Astrocyte of the hippocampus (primary cell): ENCODE measurements around the gene ZNF202.
"Not testable (repeated sequence)": the region's sequence is repeated elsewhere in the genome, so short reads cannot be mapped to it uniquely, and the experiment has no call there.

Source experiments
- DNase-seq: peaks from one replicate; pipeline ENCODE4 v3.0.0; 2011; ENCODE audit warnings: low read depth, low spot score

Gene ZNF202

DNA sequence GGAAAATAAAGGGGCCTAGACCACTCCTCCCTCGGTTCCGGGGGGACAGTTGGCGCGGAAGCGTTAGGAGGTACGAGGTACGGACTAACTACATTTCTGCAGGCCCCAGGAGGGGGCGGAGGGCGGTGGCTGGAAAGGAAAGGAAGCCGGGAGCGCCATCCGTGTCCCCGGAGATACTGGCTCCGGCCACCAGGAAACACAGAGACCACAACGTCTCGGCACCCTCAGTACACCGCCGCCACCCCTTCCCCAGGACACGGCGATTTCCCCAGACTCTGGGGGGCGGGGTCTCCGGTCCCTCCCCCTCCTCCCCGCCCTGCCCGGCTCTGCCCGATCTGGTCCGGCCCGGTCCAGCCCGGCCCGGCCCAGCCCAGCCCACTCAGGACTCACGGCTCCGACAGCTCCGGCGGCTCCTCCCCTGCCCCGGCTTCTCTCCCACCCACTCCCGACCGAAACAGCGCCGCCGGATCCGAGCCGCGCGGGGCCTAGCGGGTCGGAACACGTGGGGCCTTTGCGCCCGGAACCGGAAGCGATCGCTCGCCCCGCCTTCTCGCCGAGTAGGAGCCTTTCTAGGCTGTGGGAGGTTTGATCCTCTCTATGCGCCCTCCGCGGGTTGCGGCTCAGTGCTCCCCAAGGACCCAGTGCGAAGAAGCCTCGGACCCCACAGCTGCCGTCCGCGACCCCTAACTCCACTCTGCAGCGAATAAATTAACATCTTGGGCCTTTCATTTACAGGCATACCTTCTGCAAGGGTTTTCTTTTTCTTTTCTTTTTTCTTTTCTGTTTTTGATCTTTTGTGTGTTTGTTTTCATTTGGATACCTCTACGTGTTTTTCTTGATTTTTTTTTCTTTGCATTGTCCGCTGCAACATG is at the start of gene ZNF202:
Gene ZNF202, minus strand, starts transcription at position 502 of the 872 bp plus-strand sequence. CDS start 10,772 bp downstream, outside the sequence.
- DNase-seq: peak; percentile 96

GRCh38 chr11:123783536-123783935 is 42.1 kb upstream of the ZNF202 start:
- DNase-seq: no peak

DNA sequence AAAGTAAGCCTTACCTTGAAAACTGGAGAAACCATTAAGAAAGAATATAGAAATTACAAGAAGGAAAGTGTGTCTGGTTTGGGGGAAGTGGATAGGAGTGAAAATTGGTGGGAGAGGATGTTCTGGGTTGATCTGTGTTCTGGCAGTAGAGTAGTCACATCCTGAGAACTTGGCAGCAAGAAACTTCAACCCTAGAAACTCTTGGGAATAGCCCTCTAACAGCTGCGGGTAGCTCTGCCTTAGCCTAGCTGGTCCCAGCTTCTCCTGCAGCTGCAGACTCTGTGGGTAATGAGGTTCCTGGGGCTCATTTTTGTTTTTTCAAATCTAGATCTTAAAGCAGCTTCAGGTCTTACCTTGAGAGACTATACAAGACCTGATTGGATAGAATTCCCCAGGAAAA is 37.1 kb upstream of the ZNF202 start:
- DNase-seq: no peak

- no peak for DNase-seq
Measured at GRCh38 chr11:123775715-123776549, 34.5 kb upstream of the ZNF202 start.

- no peak for DNase-seq
Measured at GRCh38 chr11:123775289-123775688, 33.8 kb upstream of the ZNF202 start.

- DNase-seq: no peak
Measured at GRCh38 chr11:123773959-123774358, 32.5 kb upstream of the ZNF202 start.

GRCh38 chr11:123773026-123773425 is 31.6 kb upstream of the ZNF202 start:
- no peak for DNase-seq

DNA sequence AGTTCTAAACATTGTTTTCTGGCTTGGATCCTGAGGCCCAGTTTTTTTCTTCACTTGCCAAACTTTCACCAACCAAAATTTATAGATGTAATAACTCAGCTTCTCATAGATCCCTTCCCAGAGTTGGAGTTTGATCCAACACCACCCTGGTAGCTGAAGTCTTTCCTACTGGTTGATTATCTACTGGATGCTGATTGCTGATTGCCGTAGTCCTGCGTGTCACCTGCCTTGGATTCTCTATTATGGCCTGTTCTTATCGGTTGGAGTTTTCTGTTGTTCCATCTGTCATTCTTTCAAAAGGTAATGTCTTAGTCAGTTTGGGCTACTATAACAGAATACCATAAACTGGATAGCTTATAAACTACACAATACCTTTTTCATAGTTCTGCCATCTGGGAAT is 30.2 kb upstream of the ZNF202 start:
- no peak for DNase-seq

GRCh38 chr11:123770712-123771111 is 29.3 kb upstream of the ZNF202 start:
- no peak for DNase-seq

DNA sequence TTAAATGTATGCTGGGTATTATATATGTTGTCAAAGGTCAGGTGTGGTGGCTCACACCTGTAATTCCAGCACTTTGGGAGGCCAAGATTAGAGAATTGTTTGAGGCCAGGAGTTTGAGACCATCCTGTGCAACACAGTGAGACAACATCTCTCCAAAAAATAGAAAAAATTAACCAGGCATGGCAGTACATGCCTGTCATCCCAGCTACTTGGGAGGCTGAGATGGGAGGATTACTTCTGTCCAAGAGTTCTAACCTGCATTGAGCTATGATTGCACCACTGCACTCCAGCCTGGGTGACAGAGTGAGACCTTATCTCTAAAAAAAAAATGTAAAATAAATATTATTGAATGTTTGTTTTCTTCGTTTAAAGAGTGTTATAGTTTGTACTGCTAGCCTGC is 24.1 kb upstream of the ZNF202 start:
- DNase-seq: no peak

GRCh38 chr11:123762422-123762821 is 21.0 kb upstream of the ZNF202 start:
- DNase-seq: no peak

DNA sequence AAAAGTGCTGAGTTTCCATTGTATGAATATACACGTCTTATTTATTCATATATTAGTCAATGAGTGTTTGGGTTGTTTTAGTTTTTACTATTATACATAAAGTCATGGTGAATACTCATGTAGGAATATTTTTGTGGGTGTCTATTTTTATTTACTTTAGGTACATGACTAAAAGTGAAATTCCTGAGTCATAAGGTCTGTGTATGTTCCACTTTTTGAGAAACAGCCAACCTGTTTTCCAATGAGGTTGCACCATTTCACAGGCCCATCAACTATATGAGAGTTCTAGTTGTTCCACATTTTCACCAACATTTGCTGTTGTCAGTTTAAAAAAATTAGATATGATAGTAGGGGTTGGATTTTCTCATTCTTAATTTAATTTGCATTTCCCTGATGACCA is 19.4 kb upstream of the ZNF202 start:
- no peak for DNase-seq

- DNase-seq: no peak
Measured at GRCh38 chr11:123757976-123758375, 16.5 kb upstream of the ZNF202 start.

- DNase-seq: no peak
Measured at GRCh38 chr11:123755813-123756212, 14.4 kb upstream of the ZNF202 start.

GRCh38 chr11:123755344-123755743 is 13.9 kb upstream of the ZNF202 start:
- DNase-seq: no peak

DNA sequence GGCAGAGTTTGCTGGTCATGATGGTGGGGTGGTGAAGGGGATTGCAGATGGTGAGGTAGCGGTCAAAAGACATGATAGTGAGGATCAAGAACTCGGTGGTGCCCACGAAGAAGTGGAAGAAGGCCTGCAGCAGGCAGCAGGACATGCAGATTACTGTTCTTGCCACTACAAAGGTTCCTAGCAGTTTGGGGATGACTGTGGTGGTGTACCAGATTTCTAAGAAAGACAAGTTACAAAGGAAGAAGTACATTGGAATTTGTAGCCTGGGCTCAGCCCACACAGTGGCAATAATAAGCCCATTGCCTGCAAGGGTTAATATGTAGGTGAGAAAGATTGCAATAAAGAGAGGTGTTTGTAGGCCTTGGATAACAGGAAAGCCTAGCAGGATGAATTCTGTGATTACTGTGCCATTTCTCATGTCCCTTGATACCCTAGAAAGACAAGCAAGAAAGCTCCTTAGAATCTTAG is 12.7 kb upstream of the ZNF202 start, which contains the start of gene OR6X1:
Gene OR6X1, minus strand, starts transcription at position 418 of the 468 bp plus-strand sequence. Its CDS starts 0 bp downstream, at position 418.
- no peak for DNase-seq

DNA sequence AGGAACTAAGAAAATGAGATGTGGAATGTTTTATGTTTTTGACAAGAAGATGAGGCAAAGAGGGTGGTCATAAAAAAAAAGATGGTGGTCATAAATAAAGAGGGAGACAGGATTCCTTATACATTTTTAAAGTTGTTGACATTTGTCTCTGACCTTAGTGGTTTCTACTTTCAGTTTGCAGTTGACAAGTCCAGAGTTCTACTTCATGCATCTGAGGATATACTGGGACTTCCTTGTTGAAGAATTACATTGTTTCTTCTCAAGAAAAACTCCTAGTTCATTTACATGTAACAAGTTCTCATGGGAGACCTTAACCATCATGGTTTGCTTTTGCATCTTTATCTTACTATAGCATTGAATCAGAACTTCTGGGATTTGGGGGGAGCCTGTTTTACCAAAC is 11.7 kb upstream of the ZNF202 start:
- no peak for DNase-seq

DNA sequence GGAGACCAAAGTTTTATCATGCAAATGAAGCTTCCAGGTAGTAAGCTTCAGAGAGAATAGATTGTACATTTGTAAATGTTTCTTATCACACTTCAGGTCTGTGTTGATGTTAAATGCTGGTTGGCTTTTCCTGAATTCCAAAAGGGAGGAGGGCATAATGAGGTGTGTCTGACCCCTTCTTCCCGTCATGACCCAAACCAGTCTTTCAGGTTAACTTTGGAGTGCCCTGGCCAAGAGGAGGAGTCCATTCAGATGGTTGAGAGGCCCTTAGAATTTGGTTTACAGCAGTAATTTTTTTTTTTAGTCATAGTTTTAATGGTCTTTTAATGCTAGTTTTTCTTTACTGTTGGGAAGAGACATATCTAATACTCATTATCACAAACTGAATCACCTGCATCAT is 10.3 kb upstream of the ZNF202 start:
- DNase-seq: no peak

DNA sequence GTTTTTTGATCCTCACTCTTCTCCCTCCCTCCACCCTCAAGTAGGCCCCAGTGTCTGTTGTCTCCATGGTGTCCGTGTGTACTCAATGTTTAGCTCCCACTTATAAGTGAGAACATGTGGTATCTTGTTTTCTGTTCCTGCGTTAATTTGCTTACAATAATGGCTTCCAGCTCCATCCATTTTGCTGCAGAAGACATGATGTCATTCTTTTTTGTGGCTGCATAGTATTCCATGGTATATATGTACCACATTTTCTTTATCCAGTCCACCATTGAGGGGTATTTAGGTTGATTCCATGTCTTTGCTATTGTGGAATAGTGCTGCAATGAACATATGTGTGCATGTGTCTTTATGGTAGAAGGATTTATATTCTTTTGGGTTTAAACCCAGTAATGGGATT is 6.9 kb upstream of the ZNF202 start:
- not testable (repeated sequence) for DNase-seq

DNA sequence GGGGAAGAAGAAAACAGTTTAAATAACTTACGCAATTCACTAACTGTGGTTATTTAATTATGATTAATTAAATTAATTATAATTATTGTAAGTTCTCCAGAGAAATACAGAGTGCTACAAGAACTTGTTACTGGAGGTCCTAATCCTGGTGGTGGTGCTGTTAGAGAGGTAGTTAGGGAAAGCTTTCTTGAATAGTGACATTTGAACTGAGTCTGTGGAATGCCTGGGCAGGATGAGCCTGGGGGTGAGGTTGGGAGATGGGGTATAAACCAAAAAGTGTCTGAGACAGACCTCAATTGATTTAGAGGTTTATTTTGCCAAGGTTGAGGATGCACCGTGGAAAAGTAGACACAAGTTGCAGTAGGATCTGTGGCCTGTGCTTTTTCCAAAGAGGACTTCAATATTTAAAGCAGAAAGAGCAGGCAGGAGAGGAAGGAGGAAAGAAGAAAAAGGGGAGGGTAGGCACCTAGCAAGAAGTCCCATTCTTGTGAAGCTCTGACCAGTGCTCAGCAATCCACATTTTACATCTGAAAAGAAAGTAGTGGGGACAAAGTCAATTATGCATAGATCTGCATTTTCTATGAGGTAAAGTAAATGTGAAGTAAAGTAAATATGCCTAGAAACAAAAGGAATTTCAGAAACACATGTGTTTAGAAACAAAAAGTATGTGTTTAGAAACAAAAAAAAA is 4.4 kb upstream of the ZNF202 start:
- DNase-seq: no peak

GRCh38 chr11:123742724-123743120 is 1.3 kb upstream of the ZNF202 start:
- DNase-seq: no peak
